Neural crest cell (in vitro differentiated cells): ENCODE results near the gene SORBS2. TPM values are rescaled to one million over a fixed set of nuclear protein-coding genes. Genes with fewer than 3 reads are reported as not detected.

Experiments used
- DNase-seq: peaks from one replicate; pipeline ENCODE4 v3.0.0; 2021; ENCODE audit warnings: low read depth, mixed read lengths, low spot score
- H3K27ac Mint-ChIP-seq: one replicate; pipeline ENCODE4 v1.8.0; 2021; ENCODE audit warnings: mild to moderate bottlenecking, mixed read lengths; ENCODE audit not compliant: unreplicated experiment
- H3K27me3 Mint-ChIP-seq: 2 replicates; pipeline ENCODE4 v1.8.0; 2021; ENCODE audit warnings: low read depth, mild to moderate bottlenecking, mixed read lengths
- H3K36me3 Mint-ChIP-seq: 2 replicates; pipeline ENCODE4 v1.8.0; 2021; ENCODE audit warnings: low read depth, mild to moderate bottlenecking, mixed read lengths
- H3K4me1 Mint-ChIP-seq: 2 replicates; pipeline ENCODE4 v1.8.0; 2021; ENCODE audit warnings: mixed read lengths
- H3K4me3 Mint-ChIP-seq: one replicate; pipeline ENCODE4 v1.8.0; 2021; ENCODE audit warnings: mild to moderate bottlenecking, mixed read lengths
- H3K9me3 Mint-ChIP-seq: 2 replicates; pipeline ENCODE4 v1.8.0; 2021; ENCODE audit warnings: mixed read lengths
- total RNA-seq: library from RNA; stranded (reverse); gene quantifications from 2 replicates; pipeline ENCODE4 v1.2.1, GENCODE V29; 2021
- TF ChIP-seq, protein P1 (sequence below): fragments of 200-600 bp; sonication (generic); conservative IDR thresholded peaks from 2 replicates; pipeline ENCODE4 v1.5.0; 2021; ENCODE audit warnings: antibody characterized with exemption, mild to moderate bottlenecking

Gene SORBS2
- total RNA-seq, 1 donor from 2014 or later = 42.3 TPM

DNA sequence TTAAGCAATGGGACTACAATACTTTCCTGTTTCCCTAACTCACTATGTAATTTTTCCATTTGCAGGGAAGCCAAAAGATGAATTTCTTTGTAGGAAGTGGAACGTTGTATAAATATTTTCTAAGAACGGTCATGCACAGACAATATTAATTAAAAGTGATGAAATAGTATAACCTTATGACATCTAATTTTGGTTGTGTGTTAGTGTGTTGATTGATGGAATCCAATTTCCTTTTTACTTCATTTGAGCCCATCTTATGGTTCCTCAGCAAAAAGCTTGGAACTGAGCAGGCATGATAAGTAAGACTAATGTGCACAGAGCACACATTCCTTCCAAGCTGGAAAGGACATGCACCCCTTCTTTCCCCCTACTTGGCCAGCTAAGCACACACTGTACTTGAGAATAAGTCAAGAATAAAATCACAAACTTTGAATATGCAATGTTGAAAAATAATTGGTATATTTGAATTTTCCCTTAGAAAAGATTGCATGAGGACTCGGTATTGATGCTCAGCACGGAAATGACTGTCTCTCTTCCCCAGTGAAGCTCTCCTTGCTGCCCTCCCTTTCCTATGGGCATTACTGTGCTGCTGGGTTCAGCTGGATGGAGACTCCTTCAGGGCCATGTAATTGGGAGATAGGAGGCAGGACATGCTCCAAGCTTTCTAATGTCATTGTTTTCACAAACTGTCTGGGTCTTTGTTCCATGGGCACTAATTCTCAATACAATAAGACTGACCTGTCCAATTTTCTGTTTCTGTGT, 257.4 kb downstream of the SORBS2 start:
- H3K36me3 Mint-ChIP-seq = no peaks in the 10 kb centered on the region
- no peak overlapping the region for H3K27ac Mint-ChIP-seq
- no peaks in the 10 kb centered on the region for H3K4me1 Mint-ChIP-seq
- no peaks in the 10 kb centered on the region for H3K27me3 Mint-ChIP-seq
- TF ChIP-seq, protein P1, sequence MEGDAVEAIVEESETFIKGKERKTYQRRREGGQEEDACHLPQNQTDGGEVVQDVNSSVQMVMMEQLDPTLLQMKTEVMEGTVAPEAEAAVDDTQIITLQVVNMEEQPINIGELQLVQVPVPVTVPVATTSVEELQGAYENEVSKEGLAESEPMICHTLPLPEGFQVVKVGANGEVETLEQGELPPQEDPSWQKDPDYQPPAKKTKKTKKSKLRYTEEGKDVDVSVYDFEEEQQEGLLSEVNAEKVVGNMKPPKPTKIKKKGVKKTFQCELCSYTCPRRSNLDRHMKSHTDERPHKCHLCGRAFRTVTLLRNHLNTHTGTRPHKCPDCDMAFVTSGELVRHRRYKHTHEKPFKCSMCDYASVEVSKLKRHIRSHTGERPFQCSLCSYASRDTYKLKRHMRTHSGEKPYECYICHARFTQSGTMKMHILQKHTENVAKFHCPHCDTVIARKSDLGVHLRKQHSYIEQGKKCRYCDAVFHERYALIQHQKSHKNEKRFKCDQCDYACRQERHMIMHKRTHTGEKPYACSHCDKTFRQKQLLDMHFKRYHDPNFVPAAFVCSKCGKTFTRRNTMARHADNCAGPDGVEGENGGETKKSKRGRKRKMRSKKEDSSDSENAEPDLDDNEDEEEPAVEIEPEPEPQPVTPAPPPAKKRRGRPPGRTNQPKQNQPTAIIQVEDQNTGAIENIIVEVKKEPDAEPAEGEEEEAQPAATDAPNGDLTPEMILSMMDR = no peak
- H3K9me3 Mint-ChIP-seq = peaks cover 14% of the 10 kb centered on the region
- DNase-seq = no peak
- no peak overlapping the region for H3K4me3 Mint-ChIP-seq

DNA sequence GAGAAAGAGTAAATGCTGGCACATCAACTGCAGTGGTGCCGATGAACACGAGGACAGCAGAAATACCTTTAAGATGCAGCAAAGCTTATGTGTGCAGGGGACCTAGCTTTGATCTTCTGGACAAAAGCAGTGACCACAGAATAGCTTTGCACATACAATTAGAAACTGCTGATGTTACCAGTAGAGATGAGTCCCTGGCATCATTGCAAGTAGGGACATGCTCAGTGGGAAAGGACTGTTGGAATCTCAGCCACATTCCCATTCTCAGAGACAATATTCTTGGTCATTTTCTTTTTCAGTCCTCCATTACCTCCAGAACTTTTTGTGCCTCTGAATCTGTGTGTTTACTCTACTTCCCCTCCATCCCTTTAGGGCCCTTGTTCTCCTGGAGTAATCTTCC, 259.7 kb downstream of the SORBS2 start:
- no peaks in the 10 kb centered on the region for H3K27me3 Mint-ChIP-seq
- H3K36me3 Mint-ChIP-seq = no peaks in the 10 kb centered on the region
- TF ChIP-seq, protein P1 = no peak
- DNase-seq = no peak
- no peaks in the 10 kb centered on the region for H3K4me1 Mint-ChIP-seq
- peaks cover 11% of the 10 kb centered on the region for H3K9me3 Mint-ChIP-seq
- no peak overlapping the region for H3K4me3 Mint-ChIP-seq
- no peak overlapping the region for H3K27ac Mint-ChIP-seq

DNA sequence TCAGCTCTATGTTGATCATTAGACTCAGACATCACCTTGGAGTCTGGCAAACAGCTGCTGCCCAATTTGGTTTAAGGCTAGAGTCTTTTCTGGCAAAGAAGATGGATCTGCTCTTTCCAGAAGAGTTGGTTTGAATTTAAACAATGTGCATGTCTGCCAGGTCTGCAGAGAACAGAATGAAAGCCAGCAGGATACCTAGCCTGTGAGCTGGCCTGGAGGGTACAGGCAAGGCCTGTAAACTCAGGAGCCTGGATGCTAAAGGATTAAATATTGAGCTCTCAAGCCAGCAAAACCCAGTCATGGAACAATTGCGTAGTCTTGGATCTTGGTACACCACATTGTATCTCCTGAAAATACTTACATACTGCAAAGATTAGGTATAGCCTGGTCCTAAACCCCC, 261.1 kb downstream of the SORBS2 start:
- no peak for DNase-seq
- Mint-ChIP-seq H3K9me3 (peaks cover 5% of the 10 kb centered on the region), H3K4me1 (no peaks in the 10 kb centered on the region), H3K4me3 (no peak overlapping the region), H3K27me3 (no peaks in the 10 kb centered on the region), H3K27ac (no peak overlapping the region), H3K36me3 (no peaks in the 10 kb centered on the region)
- TF ChIP-seq, protein P1 = no peak

DNA sequence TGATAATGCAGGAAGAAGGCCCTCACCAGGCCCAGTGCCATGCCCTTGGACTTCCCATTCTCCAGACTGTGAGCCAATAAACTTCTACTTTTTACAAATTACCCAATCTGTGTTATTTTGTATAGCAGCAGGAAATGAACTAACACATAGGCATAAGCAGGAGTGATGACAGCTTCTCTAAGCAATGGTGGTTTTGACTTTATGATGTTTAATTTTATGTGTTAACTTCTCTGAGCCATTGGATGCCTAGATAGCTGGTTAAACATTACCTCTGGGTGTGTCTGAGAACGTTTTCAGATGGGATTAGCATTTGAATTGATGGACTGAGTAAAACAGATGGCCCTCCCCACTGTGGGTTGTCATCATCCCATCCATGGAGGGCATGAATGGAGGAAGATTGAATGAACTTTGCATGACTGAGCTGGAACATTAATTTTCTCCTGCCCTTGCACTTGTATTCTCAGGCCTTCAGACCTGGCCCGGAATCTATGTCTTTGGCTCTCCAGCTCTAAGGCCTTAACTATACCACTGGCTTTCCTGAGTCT, 262.8 kb downstream of the SORBS2 start:
- TF ChIP-seq, protein P1 = no peak
- H3K27ac Mint-ChIP-seq = no peak overlapping the region
- no peak overlapping the region for H3K4me3 Mint-ChIP-seq
- no peaks in the 10 kb centered on the region for H3K4me1 Mint-ChIP-seq
- no peaks in the 10 kb centered on the region for H3K27me3 Mint-ChIP-seq
- no peaks in the 10 kb centered on the region for H3K36me3 Mint-ChIP-seq
- H3K9me3 Mint-ChIP-seq = peaks cover 5% of the 10 kb centered on the region
- no peak for DNase-seq

DNA sequence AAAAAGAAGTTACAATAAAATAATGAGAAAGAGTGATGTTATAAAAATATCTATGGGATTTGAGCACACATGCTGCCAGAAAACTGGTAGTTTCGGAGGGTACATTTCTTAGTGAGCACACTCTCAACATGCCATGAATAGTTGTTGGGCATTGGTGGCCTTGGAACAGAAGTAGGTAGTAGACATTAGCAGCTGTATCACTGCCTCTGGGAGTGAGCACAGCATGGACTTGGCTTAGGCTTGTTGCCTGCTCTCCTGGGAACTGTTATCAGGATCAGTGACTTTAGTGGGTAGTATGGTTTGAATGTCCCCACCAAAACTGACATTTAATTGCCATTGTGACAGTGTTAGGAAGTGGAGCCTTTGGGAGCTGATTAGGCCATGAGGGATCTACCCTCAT, 263.4 kb downstream of the SORBS2 start:
- H3K27ac Mint-ChIP-seq = no peak overlapping the region
- H3K27me3 Mint-ChIP-seq = no peaks in the 10 kb centered on the region
- H3K4me3 Mint-ChIP-seq = no peak overlapping the region
- DNase-seq = no peak
- H3K4me1 Mint-ChIP-seq = no peaks in the 10 kb centered on the region
- no peaks in the 10 kb centered on the region for H3K36me3 Mint-ChIP-seq
- TF ChIP-seq, protein P1 = no peak
- peaks cover 5% of the 10 kb centered on the region for H3K9me3 Mint-ChIP-seq
